Prostate gland (tissue), 2 donors: ENCODE results near the gene RNF115.

Experiments used
- POLR2A ChIP-seq: fragments of 450-650 bp; IDR thresholded peaks from one replicate; pipeline ENCODE4 v1.6.1; 2016; ENCODE audit warnings: antibody characterized with exemption, mild to moderate bottlenecking
- POLR2AphosphoS5 ChIP-seq: sonication (generic); formaldehyde crosslinking; IDR thresholded peaks from one replicate; pipeline ENCODE4 v1.6.1; 2017; ENCODE audit warnings: antibody characterized with exemption
- TF ChIP-seq, protein P1 (sequence below), 4 experiments: fragments of 200-600 bp in 2 of 4; fragments of 450-650 bp in 2 of 4; sonication (generic) in 2 of 4; IDR thresholded peaks; 1 replicate in 3 of 4; 2 replicates in 1 of 4; pipeline ENCODE4 v1.5.1; 2016 to 2019; ENCODE audit warnings: antibody characterized with exemption in 4 of 4, mild to moderate bottlenecking in 2 of 4, moderate library complexity in 2 of 4

DNA sequence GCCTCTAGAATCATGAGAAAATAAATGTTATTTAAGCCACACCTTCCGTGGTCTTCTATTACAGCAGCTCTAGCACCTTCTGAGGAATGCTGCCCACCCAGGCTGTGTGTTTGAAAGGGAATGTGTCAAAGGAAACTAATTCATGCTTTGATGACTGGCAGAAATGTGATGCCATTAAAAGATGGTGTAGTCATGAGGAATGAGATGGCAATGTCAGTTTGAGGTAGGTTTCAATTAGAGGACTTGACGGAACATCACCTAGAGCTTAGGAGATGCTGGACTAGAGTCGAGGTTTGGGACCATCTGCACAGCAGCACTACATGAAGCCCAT, 127.3 kb downstream of the RNF115 start:
- no peak for TF ChIP-seq POLR2A
- TF ChIP-seq, protein P1, sequence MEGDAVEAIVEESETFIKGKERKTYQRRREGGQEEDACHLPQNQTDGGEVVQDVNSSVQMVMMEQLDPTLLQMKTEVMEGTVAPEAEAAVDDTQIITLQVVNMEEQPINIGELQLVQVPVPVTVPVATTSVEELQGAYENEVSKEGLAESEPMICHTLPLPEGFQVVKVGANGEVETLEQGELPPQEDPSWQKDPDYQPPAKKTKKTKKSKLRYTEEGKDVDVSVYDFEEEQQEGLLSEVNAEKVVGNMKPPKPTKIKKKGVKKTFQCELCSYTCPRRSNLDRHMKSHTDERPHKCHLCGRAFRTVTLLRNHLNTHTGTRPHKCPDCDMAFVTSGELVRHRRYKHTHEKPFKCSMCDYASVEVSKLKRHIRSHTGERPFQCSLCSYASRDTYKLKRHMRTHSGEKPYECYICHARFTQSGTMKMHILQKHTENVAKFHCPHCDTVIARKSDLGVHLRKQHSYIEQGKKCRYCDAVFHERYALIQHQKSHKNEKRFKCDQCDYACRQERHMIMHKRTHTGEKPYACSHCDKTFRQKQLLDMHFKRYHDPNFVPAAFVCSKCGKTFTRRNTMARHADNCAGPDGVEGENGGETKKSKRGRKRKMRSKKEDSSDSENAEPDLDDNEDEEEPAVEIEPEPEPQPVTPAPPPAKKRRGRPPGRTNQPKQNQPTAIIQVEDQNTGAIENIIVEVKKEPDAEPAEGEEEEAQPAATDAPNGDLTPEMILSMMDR (IDR thresholded peaks at IDR 0.05), result no peak
- no peak for TF ChIP-seq POLR2AphosphoS5
